Measurements from ENCODE around the gene NUP93. TPM values are rescaled to one million over a fixed set of nuclear protein-coding genes. Genes with fewer than 3 reads are reported as not detected.

The NUP93 gene
- total and polyA plus RNA-seq, 2 of the 8 experiments (the other 6 are each of a cell fraction or from before 2014, with no cell fraction given), result 147 to 201 TPM

DNA sequence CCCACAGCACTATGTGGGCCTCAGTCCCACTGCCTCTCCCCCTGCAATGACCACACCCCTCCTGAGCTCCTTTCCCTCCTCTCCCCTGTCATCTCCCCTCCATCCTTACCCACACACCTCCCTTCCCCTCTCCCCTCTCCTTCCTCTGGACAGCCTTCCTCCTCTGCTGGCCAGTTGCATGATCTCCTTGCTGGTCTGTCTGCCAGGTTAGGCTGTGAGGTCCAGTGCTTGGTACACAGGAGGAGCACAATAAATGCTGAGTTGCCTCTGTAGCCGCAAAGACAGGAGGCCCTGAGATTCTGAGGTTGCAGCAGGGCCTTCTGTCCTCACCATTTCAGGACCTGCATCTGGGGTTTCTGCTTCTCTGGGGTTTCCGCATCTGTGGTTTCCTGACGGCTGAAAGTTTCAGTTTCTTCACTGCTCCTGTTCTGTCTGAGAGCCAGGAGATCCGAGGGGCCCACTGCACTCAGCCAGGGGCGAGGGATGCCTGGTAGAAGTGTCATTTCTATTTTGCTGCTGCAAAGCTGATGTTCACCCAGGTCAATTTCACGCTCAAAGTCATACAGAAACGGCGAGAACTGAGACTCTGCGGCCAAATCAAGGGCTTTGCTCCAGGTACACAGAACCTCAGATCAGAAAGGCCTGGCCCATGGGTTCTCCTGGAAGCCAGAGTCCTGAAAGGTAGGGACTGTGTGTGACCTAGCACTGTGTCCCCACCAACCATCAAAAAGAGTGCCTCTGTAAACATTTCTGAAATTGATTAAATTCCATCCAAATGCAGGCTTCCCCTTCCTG is 130.5 kb downstream of the NUP93 start:
- Histone ChIP-seq H2AFZ (ENCODE audit: low read length) (no peak overlapping the region), H3K56ac (replicated peaks; ENCODE audit: insufficient read length, low read depth, low read length) (no peak overlapping the region), H3K27ac (ENCODE audit: low read depth, low read length) (no peak overlapping the region), H3K4me3 (ENCODE audit: extremely low read depth in 1 of 4, insufficient read depth in 2 of 4, low read depth in 3 of 4, low read length in 4 of 4) (no peak overlapping the region), H3K79me2 (ENCODE audit: control insufficient read depth in 1 of 2, insufficient read depth in 2 of 2, low read length in 2 of 2) (no peaks in the 10 kb centered on the region), H3K23ac (ENCODE audit: insufficient read length) (no peak overlapping the region), H3K14ac (ENCODE audit: insufficient read length) (no peak overlapping the region), H3K36me3 (ENCODE audit: control insufficient read depth in 2 of 4, insufficient read depth in 4 of 4, low read length in 3 of 4) (no peaks in the 10 kb centered on the region), H3K9me3 (ENCODE audit: insufficient read depth in 2 of 2, low read depth in 1 of 2, low read length in 1 of 2) (no peaks in the 10 kb centered on the region), H2BK20ac (ENCODE audit: low read length) (no peak overlapping the region), H2BK15ac (ENCODE audit: low read length) (no peak overlapping the region), H2BK5ac (ENCODE audit: low read depth, low read length) (no peak overlapping the region), H4K20me1 (replicated peaks in 1 of 2; ENCODE audit: control insufficient read depth in 1 of 2, insufficient read depth in 2 of 2, low read length in 2 of 2) (no peaks in the 10 kb centered on the region), H3K18ac (ENCODE audit: extremely low read depth, low read length) (no peak overlapping the region), H3K79me1 (ENCODE audit: low read depth, low read length) (no peaks in the 10 kb centered on the region), H2BK120ac (replicated peaks; ENCODE audit: low read depth, low read length) (no peak overlapping the region), H4K5ac (ENCODE audit: insufficient read length, low read depth, low read length) (no peak overlapping the region), H2BK12ac (ENCODE audit: low read depth, low read length) (no peak overlapping the region), H3K27me3 (replicated peaks in 1 of 4; ENCODE audit: control insufficient read depth in 3 of 4, extremely low read depth in 1 of 4, insufficient read depth in 3 of 4, low read length in 3 of 4) (no peaks in the 10 kb centered on the region), H3K4me2 (ENCODE audit: insufficient read depth in 1 of 2, low read depth in 2 of 2, low read length in 2 of 2) (no peak overlapping the region), H3K23me2 (ENCODE audit: low read depth, low read length) (no peaks in the 10 kb centered on the region; the same call in 1 of the 2 replicates), H3K4me1 (replicated peaks in 1 of 4; ENCODE audit: control insufficient read depth in 3 of 4, insufficient read depth in 4 of 4, low read length in 3 of 4) (peaks cover 0 to 3% (median 0%) of the 10 kb centered on the region in 4 experiments; a peak in 2 of 7 replicates), H2AK5ac (ENCODE audit: low read depth, low read length) (no peak overlapping the region; the same call in 1 of the 2 replicates), H4K8ac (ENCODE audit: extremely low read depth, insufficient read depth, low read length) (no peak overlapping the region), H4K91ac (replicated peaks; ENCODE audit: insufficient read length, low read length) (no peak overlapping the region), H3K4ac (replicated peaks; ENCODE audit: insufficient read length, low read depth, low read length) (no peak overlapping the region), H3K9ac (replicated peaks in 1 of 4; ENCODE audit: extremely low read depth in 1 of 4, low read depth in 3 of 4, low read length in 3 of 4) (no peak overlapping the region)
- DNase-seq (ENCODE audit: low read depth in 1 of 2, low spot score in 2 of 2), result no peak
- CTCF ChIA-PET (ENCODE audit: partially characterized antibody), result interaction anchor here (1.0 to 1.5 kb wide), 4 partner anchors 9 to 243 kb away, joined by 4 read pairs; no protein-coding TSS in a partner anchor
- no peak for FAIRE-seq
- 78% methylated on average over 9 of the region's 9 CpGs; no CpG with 5 or more reads in 1 of the 2 experiments for WGBS, 2 experiments (ENCODE audit: extremely low coverage in 1 of 2, insufficient coverage in 1 of 2, insufficient read length in 1 of 2, insufficient replicate concordance in 2 of 2, low coverage in 1 of 2, low lambda C conversion rate in 2 of 2, missing lambda C conversion rate in 1 of 2)
- POLR2A ChIA-PET (ENCODE audit: partially characterized antibody), result interaction anchor here (0.8 kb wide), 1 partner anchor 10 kb away, joined by 3 read pairs; no protein-coding TSS in a partner anchor
- no peak for TF ChIP-seq SP1 (IDR thresholded peaks at IDR 0.05; ENCODE audit: low read depth, low read length)
- no peak for TF ChIP-seq POLR2AphosphoS5 (IDR thresholded peaks at IDR 0.05; ENCODE audit: low read depth, low read length)
- no peak for TF ChIP-seq CBX5 (IDR thresholded peaks at IDR 0.05; ENCODE audit: low read depth, low read length)
- TF ChIP-seq JUN (IDR thresholded peaks at IDR 0.05; ENCODE audit: low read depth, low read length), result no peak
- no peak for TF ChIP-seq POLR2A (IDR thresholded peaks at IDR 0.05; ENCODE audit: control extremely low read depth in 1 of 2, low read depth in 2 of 2, low read length in 2 of 2)
- no peak for TF ChIP-seq SP4 (IDR thresholded peaks at IDR 0.05; ENCODE audit: low read length)
- no peak for TF ChIP-seq YY1 (IDR thresholded peaks at IDR 0.05; ENCODE audit: low read depth, low read length)
- no peak for TF ChIP-seq POU5F1 (IDR thresholded peaks at IDR 0.05; ENCODE audit: low read depth, low read length)
- no peak for TF ChIP-seq CTCF (IDR thresholded peaks at IDR 0.05; ENCODE audit: control extremely low read depth in 1 of 3, insufficient read depth in 1 of 3, low read depth in 1 of 3, low read length in 3 of 3)
- no peak for TF ChIP-seq ASH2L (IDR thresholded peaks at IDR 0.05; ENCODE audit: low read length)
- no peak for TF ChIP-seq BRCA1 (IDR thresholded peaks at IDR 0.05; ENCODE audit: low read depth, low read length)

All from H1 (cell line).